HS-5 (cell line): ENCODE measurements around the gene ZBTB48.
"Not testable (repeated sequence)": the region's sequence is repeated elsewhere in the genome, so short reads cannot be mapped to it uniquely, and the experiment has no call there.

Source experiments
- DNase-seq: peaks from one replicate; pipeline ENCODE4 v3.0.0-alpha.2; 2012; ENCODE audit warnings: low read depth

The ZBTB48 gene

GRCh38 chr1:6592441-6592840 lies 12.6 kb downstream of the ZBTB48 start:
- no peak for DNase-seq

GRCh38 chr1:6592865-6593593 lies 13.2 kb downstream of the ZBTB48 start:
- no peak for DNase-seq

GRCh38 chr1:6593810-6594209 lies 14.0 kb downstream of the ZBTB48 start:
- no peak for DNase-seq

GRCh38 chr1:6594977-6595740 lies 15.4 kb downstream of the ZBTB48 start:
- no peak for DNase-seq

- DNase-seq, result no peak
These were observed 16.6 kb downstream of the ZBTB48 start for GRCh38 chr1:6596351-6596750.

- no peak for DNase-seq
These were observed 17.3 kb downstream of the ZBTB48 start for GRCh38 chr1:6596886-6597776.

- DNase-seq, result no peak
These were observed 18.0 kb downstream of the ZBTB48 start for GRCh38 chr1:6597777-6598131.

- no peak for DNase-seq
These were observed 19.6 kb downstream of the ZBTB48 start for GRCh38 chr1:6599141-6599975.

GRCh38 chr1:6599991-6600390 lies 20.2 kb downstream of the ZBTB48 start:
- DNase-seq, result not testable (repeated sequence)

GRCh38 chr1:6600410-6601048 lies 20.7 kb downstream of the ZBTB48 start:
- DNase-seq, result no peak

- DNase-seq, result peak; percentile 95
These were observed 21.5 kb downstream of the ZBTB48 start for GRCh38 chr1:6601049-6601922.

GRCh38 chr1:6601923-6602668 lies 22.3 kb downstream of the ZBTB48 start:
- no peak for DNase-seq

- DNase-seq, result no peak
These were observed 23.0 kb downstream of the ZBTB48 start, which contains the start of gene KLHL21 for GRCh38 chr1:6602669-6603237. TSS of gene KLHL21 (minus strand) at chr1:6602869. CDS start at chr1:6602817, 52 bp downstream.

GRCh38 chr1:6603238-6603914 lies 23.6 kb downstream of the ZBTB48 start:
- DNase-seq, result no peak

GRCh38 chr1:6603915-6604558 lies 24.2 kb downstream of the ZBTB48 start:
- DNase-seq, result no peak

- no peak for DNase-seq
These were observed 33.0 kb downstream of the ZBTB48 start for GRCh38 chr1:6612641-6613360.

- DNase-seq, result peak; percentile 92
These were observed 33.7 kb downstream of the ZBTB48 start, which contains the start of gene PHF13 for GRCh38 chr1:6613361-6614018. TSS of gene PHF13 (plus strand) at chr1:6613731. CDS start at chr1:6614067, 336 bp downstream.
